ENCODE data around the gene CDH16. TPM values are rescaled to one million over a fixed set of nuclear protein-coding genes. Genes with fewer than 3 reads are reported as not detected.

CDH16 gene
- total and polyA plus RNA-seq, 2 of the 13 experiments (the other 11 are each of a cell fraction or from before 2014, with no cell fraction given), result 2.7 to 3.9 TPM

- FAIRE-seq (no peak), DNase-seq (ENCODE audit: low spot score) (no peak), ATAC-seq (peak; percentile 41)
- H3K79me2 ChIP-seq (ENCODE audit: insufficient read depth, low read length), result no peaks in the 10 kb centered on the region
- peak overlapping the region; percentile 74 for H3K4me2 ChIP-seq (ENCODE audit: low read depth, low read length)
- ChIA-PET POLR2A (interaction anchor here (0.8 to 1.3 kb wide), 3 partner anchors 9 to 293 kb away, joined by 3 to 7 read pairs (median 3); partner anchors contain the start of gene NOL3), CTCF (ENCODE audit: low intra/inter-chr PET ratio, low total read pairs) (interaction anchor here (0.9 to 2.4 kb wide), 6 partner anchors 9 to 226 kb away, joined by 3 to 13 read pairs (median 4); no protein-coding TSS in a partner anchor)
- H4K20me1 ChIP-seq (ENCODE audit: insufficient read depth, low read length), result no peaks in the 10 kb centered on the region
- intact Hi-C loops (cut with micrococcal nuclease; ENCODE audit: unreplicated experiment), result loop anchor here (2.0 to 10.0 kb wide), 3 partner anchors 23 to 61 kb away; no protein-coding TSS in a partner anchor
- BruUV-seq (replicated peaks), result no TSS peak
- H3K27me3 ChIP-seq (ENCODE audit: control insufficient read depth in 1 of 2, insufficient read depth in 2 of 2, low read length in 2 of 2), result peaks cover 3 to 20% of the 10 kb centered on the region in 2 experiments; a peak in 4 of 5 replicates
- H3K36me3 ChIP-seq (replicated peaks in 1 of 2; ENCODE audit: control insufficient read depth in 1 of 2, insufficient read depth in 2 of 2, low read length in 2 of 2), result no peaks in the 10 kb centered on the region
- H3K4me1 ChIP-seq (ENCODE audit: insufficient read depth, low read length), result peaks cover 73% of the 10 kb centered on the region
- H3K27ac ChIP-seq (ENCODE audit: extremely low read length, insufficient read depth, low read length), result no peak overlapping the region
- H3K9ac ChIP-seq (ENCODE audit: insufficient read depth, low read depth, low read length), result peak overlapping the region; percentile 27; the same call in 1 of the 2 replicates
- in situ Hi-C loops (cut with HindIII; ENCODE audit: extremely low pct_ligation_motif_present, low pct_unique_long_range_greater_than_20kb), result no loop called here
- 0 out of 2 replicates have a peak, but pooled peaks cover 5% of the 10 kb centered on the region for H3K9me3 ChIP-seq (ENCODE audit: low read length)
- H2AFZ ChIP-seq (ENCODE audit: low read length), result peak overlapping the region; percentile 24
- WGBS (ENCODE audit: low lambda C conversion rate), result 14% methylated on average over 6 of the region's 10 CpGs
- H3K4me3 ChIP-seq (replicated peaks in 1 of 3; ENCODE audit: insufficient read depth in 1 of 3, low read depth in 2 of 3, low read length in 3 of 3), result peak overlapping the region in 2 of 3 experiments; percentile 25 to 40; a peak in 4 of 6 replicates
- TF ChIP-seq ZNF431 (CRISPR knock-in tag; IDR thresholded peaks at IDR 0.05; ENCODE audit: borderline replicate concordance, low read depth), result 0 out of 2 replicates have a peak, but pooled peaks have one; percentile 43
- peak; percentile 34; the same call in 1 of the 2 replicates for TF ChIP-seq ETV5 (CRISPR knock-in tag; IDR thresholded peaks at IDR 0.05; ENCODE audit: borderline replicate concordance)
- TF ChIP-seq PHF20 (CRISPR knock-in tag; IDR thresholded peaks at IDR 0.05), result 0 out of 2 replicates have a peak, but pooled peaks have one; percentile 27
- TF ChIP-seq ZNF501 (CRISPR knock-in tag; IDR thresholded peaks at IDR 0.05), result 0 out of 2 replicates have a peak, but pooled peaks have one; percentile 9
- TF ChIP-seq SATB2 (CRISPR knock-in tag; IDR thresholded peaks at IDR 0.05), result no peak
- TF ChIP-seq ZNF558 (CRISPR knock-in tag; IDR thresholded peaks at IDR 0.05; ENCODE audit: borderline replicate concordance), result 0 out of 2 replicates have a peak, but pooled peaks have one; percentile 19
- TF ChIP-seq ZNF577 (CRISPR knock-in tag; IDR thresholded peaks at IDR 0.05; ENCODE audit: borderline replicate concordance, low read depth), result no peak
- 0 out of 2 replicates have a peak, but pooled peaks have one; percentile 1 for TF ChIP-seq RARA (CRISPR knock-in tag; IDR thresholded peaks at IDR 0.05)
- 0 out of 2 replicates have a peak, but pooled peaks have one; percentile 21 for TF ChIP-seq ISL2 (CRISPR knock-in tag; IDR thresholded peaks at IDR 0.05)
- no peak for TF ChIP-seq ZBTB1 (CRISPR knock-in tag; IDR thresholded peaks at IDR 0.05; ENCODE audit: borderline replicate concordance)
- TF ChIP-seq ZNF607 (CRISPR knock-in tag; IDR thresholded peaks at IDR 0.05; ENCODE audit: borderline replicate concordance), result peak; percentile 74; the same call in 1 of the 2 replicates
- no peak for TF ChIP-seq BCLAF1 (IDR thresholded peaks at IDR 0.05)
- TF ChIP-seq THAP8 (CRISPR knock-in tag; IDR thresholded peaks at IDR 0.05; ENCODE audit: borderline replicate concordance), result 0 out of 2 replicates have a peak, but pooled peaks have one; percentile 53
- 0 out of 2 replicates have a peak, but pooled peaks have one; percentile 20 for TF ChIP-seq ZNF709 (CRISPR knock-in tag; IDR thresholded peaks at IDR 0.05)
- TF ChIP-seq MXD4 (CRISPR knock-in tag; IDR thresholded peaks at IDR 0.05), result 0 out of 2 replicates have a peak, but pooled peaks have one; percentile 10
- TF ChIP-seq ZNF234 (CRISPR knock-in tag; conservative IDR thresholded peaks at IDR 0.05), result 0 out of 2 replicates have a peak, but pooled peaks have one; percentile 49
- TF ChIP-seq ZNF441 (CRISPR knock-in tag; IDR thresholded peaks at IDR 0.05; ENCODE audit: borderline replicate concordance), result 0 out of 2 replicates have a peak, but pooled peaks have one; percentile 3
- 0 out of 2 replicates have a peak, but pooled peaks have one; percentile 10 for TF ChIP-seq ZNF629 (CRISPR knock-in tag; conservative IDR thresholded peaks at IDR 0.05)
Observed at GRCh38 chr16:66953462-66954096, 34.9 kb upstream of the CDH16 start.

All from HepG2 (cell line).